Left kidney (tissue), 2 donors: ENCODE data around the gene SLAMF6. TPM values are rescaled to one million over a fixed set of nuclear protein-coding genes. Genes with fewer than 3 reads are reported as not detected.

ENCODE experiments used
- DNase-seq: peaks from one replicate; pipeline ENCODE4 v3.0.0-alpha.2; 2013
- polyA plus RNA-seq: library from polyadenylated mRNA; unstranded; fragments of 120-200 nt; gene quantifications from one replicate; pipeline ENCODE4 v1.2.1, GENCODE V29; 2013; ENCODE audit not compliant: insufficient read length

Gene SLAMF6
- polyA plus RNA-seq, 1 donor: 0.13 TPM

DNA sequence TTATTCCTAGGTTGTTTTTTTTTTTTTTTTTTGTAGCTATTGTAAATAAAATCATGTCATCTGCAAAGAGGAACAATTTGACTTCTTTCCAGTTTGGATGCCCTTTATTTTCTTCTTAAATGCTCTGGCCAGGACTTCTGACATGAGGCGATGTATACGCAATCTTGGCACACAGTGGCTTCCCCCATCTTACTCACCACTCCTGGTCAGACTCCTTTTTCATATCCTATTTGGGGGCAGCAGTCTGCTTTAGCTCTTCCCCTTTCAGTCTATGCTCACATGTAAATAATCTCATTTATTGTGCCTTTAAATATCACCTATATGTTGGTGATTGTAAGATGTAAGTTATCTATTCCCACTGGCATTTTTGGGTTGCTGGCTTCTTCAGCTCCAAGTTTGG lies 56.1 kb downstream of the SLAMF6 start:
- no peak for DNase-seq

DNA sequence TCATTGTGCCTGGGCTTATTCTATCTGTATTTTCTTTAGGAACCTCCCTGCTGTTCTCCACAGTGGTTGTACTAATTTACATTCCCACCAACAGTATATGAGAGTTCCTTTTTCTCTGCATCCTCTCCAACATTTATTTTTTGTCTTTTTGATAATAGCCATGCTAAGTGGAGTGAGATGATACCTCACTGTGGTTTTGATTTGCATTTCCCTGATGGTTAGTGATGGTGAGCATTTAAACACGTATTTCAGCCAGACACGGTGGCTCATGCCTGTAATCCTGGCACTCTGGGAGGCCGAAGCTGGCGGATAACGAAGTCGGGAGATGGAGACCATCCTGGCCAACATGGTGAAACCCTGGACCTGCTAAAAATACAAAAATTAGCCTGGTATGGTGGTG lies 57.9 kb downstream of the SLAMF6 start:
- no peak for DNase-seq

DNA sequence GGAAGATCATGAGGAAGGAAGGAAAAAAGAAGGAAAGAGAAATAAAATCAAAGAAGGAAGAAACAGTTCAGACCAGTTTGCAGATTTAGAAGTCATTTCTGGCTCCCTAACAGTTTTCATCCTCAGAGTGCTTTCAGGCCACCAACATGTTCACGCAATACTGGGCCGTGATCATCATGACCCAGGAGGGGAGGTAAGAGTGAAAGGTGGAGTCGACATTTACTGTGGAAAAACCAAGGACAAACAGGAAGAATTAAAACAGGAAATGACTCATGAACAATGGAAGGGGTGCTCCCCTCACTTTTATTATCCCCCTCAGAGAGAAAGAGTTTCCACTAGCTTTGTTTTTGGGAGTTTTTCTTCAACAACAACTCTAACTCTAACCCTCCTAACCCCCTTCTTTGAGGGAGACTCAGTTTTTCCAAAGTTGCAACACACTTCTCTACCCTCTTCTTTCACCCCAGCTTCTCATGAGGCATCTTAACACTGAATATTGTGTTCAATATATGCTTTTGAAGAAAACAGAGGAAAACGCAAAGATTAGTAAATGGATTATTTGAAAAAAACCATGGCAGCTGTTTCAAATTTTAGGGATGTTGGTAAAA lies 62.3 kb downstream of the SLAMF6 start:
- no peak for DNase-seq

DNA sequence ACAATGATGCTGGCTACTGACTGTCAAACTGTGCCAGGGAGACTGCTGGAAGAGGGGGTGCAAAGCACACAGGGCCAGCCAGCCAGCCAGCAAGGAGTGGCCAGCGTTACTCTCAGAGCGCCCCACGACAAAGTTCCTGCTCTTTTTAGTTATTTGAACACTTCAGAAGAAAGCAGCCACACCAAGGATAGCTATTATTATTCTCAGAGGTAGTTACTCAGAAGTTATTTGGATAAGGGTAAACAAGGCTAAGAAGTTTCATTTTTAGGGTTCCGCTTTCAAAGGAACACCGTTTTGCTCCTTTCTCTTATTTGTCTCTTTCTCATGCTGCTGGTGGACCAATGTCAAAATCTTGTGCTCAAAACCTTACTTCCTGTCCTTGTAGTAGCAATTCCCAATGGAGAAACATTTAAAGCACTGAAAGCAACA lies 62.8 kb downstream of the SLAMF6 start:
- DNase-seq: no peak

DNA sequence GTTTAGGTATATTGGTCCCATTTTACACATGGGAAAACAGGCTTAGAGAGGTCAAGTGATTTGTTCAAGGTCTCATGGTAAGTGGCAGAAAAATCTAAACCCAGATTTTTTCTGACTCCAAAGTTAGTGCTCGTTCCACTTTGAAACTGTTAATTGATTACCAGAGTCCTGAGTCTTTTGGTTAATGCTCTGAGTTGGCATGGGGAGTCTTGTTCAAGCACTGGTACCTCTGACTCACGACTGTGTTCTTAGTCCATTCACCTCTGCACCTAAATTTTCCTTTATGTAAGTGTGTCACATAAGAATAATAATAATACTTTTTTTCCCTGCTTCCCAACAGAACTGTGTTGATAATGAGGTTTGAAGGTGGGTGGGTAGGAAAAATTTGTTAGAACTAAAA lies 63.4 kb downstream of the SLAMF6 start:
- DNase-seq: no peak

DNA sequence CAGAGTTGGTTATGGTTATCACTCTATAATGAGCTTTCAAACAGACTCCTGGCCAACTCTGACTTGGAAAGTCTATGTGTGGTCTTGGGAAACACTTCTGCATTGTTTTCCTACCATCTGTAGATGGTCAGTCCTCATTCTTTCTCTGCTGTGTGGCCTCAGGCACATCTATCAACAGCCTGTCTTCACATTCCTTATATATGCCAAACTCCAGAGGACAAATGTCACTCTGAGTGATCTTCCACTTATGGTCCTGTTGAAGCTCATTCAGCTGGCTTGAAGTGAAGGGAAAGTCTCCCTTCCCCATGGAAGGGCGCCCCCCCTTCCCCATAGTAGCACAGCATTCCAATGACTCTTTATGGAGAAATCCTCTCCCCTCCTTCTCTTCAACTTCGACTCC lies 64.0 kb downstream of the SLAMF6 start:
- no peak for DNase-seq

DNA sequence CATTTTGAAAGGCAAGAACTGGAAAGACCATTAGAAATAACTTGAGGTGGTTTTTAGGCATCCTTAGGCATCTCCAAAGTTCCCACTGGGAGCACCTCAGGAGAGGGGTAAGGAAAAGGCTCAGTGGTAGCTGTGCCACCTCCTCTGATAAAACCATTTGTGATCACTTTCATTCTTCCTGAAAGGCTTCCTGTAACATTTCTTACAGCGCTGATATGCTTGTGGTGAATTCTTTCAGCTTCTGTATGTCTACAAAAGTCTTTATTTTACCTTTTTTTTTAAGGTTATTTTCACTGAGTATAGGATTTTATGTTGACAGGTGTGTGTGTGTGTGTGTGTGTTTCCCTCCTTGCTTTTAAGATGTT lies 67.9 kb downstream of the SLAMF6 start:
- no peak for DNase-seq

DNA sequence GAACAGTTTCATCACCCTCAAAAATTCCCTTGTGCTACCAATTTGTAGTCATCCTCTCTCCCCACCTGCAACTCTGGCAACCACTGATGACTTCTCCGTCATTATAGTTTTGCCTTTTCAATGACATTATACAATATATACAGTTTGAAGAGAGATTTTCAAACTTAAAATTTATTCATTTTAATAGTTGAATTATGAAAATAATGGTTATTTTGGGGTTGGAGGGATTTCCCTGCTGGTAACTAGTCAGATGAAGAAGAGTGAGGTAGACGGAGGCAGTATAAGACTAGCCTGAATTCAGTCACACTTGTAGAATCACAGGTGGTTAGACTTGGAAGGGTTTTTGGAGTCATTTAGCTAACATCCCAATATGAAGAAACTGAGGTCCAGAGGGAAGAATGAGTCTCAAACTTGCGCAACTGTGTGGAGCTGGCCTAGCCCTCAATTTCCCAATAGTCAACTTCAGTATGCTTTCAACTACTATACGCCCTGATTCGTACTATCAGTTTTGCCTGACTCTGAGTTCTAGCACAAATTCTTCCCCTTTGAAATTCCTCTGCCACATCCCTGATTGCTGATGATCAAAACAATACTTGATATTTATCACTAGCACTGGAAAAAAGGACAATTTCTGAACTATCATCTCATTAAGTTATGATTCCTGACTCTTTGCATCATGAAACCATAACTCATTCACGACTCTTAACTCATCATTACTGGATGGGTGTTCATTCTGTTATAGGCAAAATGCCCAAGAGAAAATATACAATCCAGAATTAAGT lies 68.5 kb downstream of the SLAMF6 start:
- DNase-seq: no peak

DNA sequence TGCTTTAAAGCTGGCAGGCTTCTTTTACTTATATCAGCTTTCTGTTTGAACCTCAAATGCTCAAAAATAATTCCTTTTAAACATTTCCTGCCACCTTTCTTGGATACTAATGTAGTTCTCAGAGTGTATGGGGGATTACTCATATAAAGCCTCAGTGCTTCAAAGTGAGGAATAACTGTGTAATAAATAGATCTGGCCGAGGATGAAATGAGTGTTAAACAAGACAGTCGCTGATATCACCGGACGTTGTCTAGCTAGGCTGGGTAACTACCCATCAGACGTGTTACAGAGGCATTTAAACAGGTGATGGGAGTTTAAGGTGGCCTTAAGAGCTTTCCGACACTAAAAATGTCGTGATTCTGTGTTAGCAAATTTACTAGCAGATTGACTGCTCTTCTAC lies 69.6 kb downstream of the SLAMF6 start:
- no peak for DNase-seq

DNA sequence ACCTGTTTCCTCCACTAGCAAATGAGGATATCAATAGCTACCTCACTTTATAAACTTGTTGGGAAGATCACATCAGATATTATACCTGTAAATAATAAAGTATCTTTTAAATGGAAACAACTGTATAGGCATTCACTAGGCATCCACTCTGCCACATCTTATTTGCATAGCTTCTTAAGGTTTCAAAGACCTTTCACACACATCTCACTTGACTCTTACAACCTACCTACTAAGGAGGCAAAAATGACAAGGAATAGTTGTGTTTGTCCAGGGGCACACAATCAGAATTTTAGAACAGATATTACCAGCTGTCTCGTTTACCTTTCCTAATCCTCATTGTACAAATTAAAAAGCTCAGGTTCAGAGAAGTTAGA lies 71.2 kb downstream of the SLAMF6 start:
- DNase-seq: no peak

DNA sequence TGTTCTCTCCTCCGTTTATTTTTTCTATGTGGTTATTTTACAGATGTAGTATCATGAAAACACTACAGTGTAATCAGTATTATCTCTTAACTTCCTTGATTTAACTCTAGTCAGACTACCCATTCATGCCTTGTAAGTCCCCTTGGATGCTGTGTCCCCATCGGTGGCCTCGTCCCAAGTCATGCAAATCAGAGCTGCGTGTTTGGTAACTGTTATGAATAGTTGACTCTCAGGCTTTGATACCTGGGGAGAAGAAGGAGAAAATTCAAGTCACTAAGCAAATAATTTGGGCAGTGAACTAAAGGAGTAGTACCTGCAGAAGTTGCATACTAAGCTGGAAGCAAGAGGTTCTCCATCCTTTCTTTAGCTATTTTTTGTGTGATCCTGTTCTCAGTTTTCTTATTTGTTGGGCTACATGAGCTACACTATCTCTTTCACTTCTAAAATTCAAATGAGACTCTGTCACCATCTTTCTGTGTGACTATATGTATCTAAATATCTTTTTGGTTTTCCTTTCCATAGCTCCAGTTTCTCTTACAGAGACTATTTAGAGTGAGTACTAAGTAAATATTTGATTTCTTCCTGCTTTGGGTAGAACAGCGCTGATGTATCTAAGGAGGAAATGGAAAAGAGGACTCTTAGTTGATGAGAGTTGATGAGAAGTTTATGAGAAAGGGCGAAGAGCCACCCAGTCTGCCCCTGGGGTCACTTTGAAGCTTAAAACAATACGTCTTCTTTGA lies 71.8 kb downstream of the SLAMF6 start:
- DNase-seq: no peak

DNA sequence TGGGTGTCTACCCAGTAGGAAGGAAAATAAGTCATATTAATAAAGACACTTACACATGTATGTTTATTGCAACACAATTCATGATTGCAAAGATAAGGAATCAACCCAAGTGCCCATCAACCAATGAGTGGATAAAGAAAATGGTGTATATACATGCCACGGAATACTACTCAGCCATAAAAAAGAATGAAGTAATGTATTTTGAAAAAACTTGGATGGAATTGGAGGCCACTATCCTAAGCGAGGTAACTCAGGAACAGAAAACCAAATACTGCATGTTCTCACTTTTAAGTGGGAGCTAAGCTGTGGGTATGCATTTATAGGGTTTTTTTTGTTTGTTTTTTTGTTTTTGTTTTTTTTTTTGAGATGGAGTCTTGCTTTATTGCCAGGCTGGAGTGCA lies 73.6 kb downstream of the SLAMF6 start:
- DNase-seq: no peak

DNA sequence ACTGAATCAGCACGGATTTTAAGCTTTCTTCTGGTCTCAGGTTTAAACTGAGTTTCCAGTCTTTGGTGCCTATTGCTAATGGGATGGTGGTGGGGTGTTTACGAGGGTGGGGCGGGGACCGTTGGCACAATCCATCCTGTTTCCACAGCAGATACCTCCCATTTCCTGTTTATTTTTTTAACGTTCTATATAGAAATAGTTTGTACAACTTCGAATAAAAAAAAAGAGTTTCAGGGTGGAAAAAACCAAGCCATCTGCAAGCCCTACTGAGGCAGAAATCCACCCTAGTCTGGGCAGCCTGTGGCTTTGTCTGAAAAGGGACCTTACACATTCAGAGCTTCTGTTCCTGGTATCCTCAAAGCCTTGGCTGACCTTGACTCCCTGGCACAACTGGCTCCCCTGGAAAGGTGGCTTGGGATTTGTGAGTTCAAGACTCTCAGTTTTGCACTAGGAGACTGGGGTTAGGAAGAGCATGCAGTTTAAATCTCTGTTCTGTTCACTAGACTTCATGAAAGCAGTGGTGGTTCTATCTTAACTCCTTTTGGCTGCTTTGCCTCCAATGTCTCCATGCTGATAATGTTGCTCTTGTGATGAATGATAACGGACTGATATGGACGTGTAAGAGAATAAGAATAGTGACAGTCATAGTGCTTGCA lies 76.0 kb downstream of the SLAMF6 start:
- DNase-seq: no peak

DNA sequence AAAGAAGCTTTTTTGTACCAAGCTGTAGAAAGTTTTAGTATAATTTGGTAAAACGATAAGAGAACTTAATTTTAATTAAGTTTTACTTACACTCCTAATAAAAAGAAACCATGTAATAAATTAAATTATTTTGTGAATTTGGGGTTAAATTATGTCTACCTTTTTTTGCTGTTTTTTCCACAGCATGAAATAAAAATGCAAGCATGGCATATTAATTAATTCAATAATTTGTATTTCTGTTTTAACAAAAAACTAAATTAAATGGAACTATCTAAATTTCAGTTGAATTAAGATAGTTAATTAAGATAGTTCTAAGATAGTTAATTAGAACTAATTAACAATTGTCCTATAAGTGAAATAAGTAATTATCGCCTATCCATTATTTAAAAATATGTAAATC lies 83.3 kb downstream of the SLAMF6 start:
- DNase-seq: no peak

DNA sequence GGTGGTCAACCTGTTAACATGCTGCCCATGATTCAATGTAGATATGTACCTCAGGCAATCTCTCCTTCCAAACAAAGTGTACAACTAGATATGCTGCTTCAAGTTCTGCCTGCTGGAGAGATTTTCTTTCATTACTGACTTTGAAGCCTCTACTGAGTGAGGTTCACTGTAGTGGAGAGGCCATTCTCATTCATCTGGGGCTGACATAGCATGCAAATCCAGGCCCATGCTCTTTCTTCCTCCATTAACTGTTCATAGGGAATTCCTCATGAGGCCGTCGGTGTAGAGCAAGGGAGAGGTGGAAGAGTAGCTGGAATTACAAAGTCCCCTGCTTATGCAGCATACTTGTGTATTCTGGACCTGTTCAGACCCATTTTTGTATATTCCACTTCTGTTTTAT lies 84.1 kb downstream of the SLAMF6 start:
- no peak for DNase-seq

DNA sequence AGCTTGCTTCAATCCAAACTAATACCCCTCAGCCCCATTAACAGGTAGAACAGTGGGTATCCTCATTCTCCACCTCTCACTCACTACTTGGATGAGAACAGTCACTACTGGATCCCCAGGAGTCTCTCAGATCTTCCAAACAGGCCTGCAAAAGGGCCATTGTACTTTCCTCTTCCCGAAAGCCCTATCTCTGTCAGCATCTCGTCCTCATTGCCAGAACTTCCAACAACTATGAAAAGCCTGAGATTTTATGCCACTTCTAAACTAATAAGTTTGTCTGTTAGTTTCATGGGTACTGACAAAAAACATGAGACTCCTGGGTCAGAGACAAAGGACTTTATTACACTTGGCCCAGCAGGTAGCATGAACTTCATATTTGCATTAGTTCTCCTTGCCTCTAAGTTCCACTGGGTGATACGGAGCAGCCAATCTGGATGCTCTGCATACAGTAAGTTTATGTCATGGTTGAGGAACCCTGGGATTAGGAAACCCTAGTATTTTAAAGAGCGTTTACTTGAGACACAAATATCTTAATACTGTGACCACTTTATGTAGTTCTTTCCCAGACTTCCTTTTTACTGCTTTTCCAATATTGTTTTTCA lies 84.6 kb downstream of the SLAMF6 start:
- no peak for DNase-seq

DNA sequence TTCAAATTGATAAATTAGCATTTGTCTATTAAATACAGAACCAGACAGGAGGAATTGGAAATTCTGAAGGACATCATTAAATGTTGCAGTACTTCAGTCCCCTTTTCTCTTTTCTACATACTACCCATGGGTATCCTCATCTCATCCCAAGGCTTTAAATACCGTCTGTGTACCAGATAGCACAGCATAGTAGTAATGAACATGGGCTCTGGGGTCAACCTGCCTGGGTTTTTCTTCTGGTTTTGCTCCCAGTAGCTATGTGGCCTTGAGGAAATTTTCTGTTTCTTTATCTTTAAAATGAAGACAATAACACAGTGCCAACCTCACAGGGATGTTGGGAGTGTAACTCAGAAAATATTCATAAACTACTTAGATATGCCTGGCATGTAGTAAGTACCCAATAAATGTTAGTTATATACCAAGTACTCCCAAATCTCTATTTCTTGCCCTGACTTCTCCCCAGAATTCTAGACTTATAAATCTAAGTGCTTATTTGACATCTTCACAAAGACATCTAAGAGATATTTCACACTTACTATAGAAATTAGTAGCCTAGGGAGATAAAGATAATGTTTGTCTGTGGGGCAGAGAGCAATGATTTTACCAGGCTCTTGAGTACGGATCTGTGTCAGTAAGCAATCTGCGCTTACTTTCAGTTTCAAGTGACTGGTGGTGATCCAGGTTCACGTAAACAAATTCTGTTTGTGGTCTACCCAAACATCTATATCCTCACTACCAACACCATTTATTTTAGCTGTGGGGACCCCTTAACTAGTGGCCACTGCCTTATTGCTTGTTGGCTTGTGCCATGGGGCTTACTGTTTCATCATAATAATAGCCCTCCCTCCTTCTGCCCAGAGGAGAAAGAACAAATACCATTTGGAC lies 85.4 kb downstream of the SLAMF6 start:
- no peak for DNase-seq

DNA sequence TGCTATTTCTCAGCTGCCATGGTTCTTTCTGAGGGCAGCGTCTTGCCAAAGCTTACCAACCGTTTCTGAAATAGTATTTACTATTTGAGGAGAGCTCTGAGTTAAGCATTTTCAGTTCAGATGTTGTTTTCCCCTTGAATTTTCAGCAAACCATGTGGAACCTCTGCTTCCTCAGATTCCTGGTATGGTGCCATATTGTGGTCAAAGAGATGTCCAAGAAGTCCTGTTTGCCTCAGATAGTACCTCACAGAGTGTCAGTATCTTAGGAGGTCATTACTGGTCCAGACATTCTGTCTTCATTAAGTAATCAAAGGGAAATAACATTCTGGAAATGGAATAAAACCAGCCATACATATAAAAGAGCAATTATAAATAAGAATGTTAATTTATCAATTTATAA lies 86.1 kb downstream of the SLAMF6 start:
- no peak for DNase-seq
